Fibroblast of pulmonary artery (primary cell): Measurements from ENCODE around the gene THOC6.

Experiments used
- DNase-seq: peaks from one replicate; pipeline ENCODE4 v3.0.0-alpha.2; 2010; ENCODE audit warnings: low read depth
- H3K4me3 ChIP-seq: replicated peaks from 2 replicates; pipeline ENCODE4 v1.5.1; 2011; ENCODE audit warnings: low read depth, mild to moderate bottlenecking, control low read depth, low read length, moderate library complexity
- CTCF ChIP-seq: IDR thresholded peaks from 2 replicates; pipeline ENCODE4 v1.5.1; 2011; ENCODE audit warnings: mild to moderate bottlenecking, control low read depth, low read length, inconsistent platforms; ENCODE audit errors: missing control alignments

Gene THOC6

GRCh38 chr16:3026003-3026378 lies 2.2 kb downstream of the THOC6 start:
- no peak for DNase-seq
- no peak overlapping the region for H3K4me3 ChIP-seq
- no peak for TF ChIP-seq CTCF

- DNase-seq, result no peak
- H3K4me3 ChIP-seq, result no peak overlapping the region
- no peak for TF ChIP-seq CTCF
These were observed 3.0 kb downstream of the THOC6 start for GRCh38 chr16:3026609-3027488.

- TF ChIP-seq CTCF, result no peak
- no peak overlapping the region for H3K4me3 ChIP-seq
- DNase-seq, result no peak
These were observed 3.6 kb downstream of the THOC6 start for GRCh38 chr16:3027489-3027795.

GRCh38 chr16:3027983-3028715 lies 4.3 kb downstream of the THOC6 start:
- no peak overlapping the region for H3K4me3 ChIP-seq
- DNase-seq, result peak; percentile 74
- TF ChIP-seq CTCF, result peak; percentile 58

GRCh38 chr16:3028716-3029319 lies 5.0 kb downstream of the THOC6 start:
- no peak overlapping the region for H3K4me3 ChIP-seq
- TF ChIP-seq CTCF, result no peak
- DNase-seq, result no peak

GRCh38 chr16:3029491-3030221 lies 5.8 kb downstream of the THOC6 start:
- peak overlapping the region; percentile 14 for H3K4me3 ChIP-seq
- TF ChIP-seq CTCF, result no peak
- DNase-seq, result peak; percentile 31
